ENCODE data around the gene PCYT1A. TPM values are rescaled to one million over a fixed set of nuclear protein-coding genes. Genes with fewer than 3 reads are reported as not detected.
"Not testable (repeated sequence)": the region's sequence is repeated elsewhere in the genome, so short reads cannot be mapped to it uniquely, and the experiment has no call there.

The PCYT1A gene
- polyA plus RNA-seq, 3 donors from 2014 or later: 19.4 to 38.3 (median 32.0) TPM

DNA sequence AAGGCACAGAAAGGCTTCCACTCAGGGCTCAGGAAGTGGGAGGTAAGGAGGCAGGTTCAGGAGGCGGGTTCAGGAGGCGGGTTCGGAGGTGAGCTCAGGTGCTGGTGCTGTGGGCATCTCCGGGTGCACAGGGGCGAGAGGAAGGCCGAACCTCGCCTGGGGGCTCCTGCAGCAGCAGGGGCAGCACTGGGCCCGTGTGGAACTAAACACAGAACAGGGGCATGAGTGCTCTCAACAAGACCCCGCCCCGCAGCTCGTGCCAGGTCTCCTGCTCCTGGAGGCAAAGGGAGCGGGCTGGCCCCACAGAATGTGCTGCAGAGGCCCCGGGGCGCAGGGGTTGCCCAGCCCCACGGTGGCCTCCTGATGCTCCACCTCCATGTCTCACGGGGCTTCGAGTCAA lies 90.0 kb downstream of the PCYT1A start:
- Mint-ChIP-seq H3K4me1 (peaks cover 2 to 3% of the 10 kb centered on the region in 2 donors), H3K36me3 (no peaks in the 10 kb centered on the region)
- DNase-seq: no peak

GRCh38 chr3:196195664-196196265 lies 91.8 kb downstream of the PCYT1A start:
- peaks cover 0 to 5% (median 0%) of the 10 kb centered on the region in 3 donors for H3K27me3 Mint-ChIP-seq (ENCODE audit: low read depth in 3 of 3)
- no peak for DNase-seq

More for the DNA sequence above, 90.0 kb downstream of the PCYT1A start:
- H3K27me3 Mint-ChIP-seq (ENCODE audit: low read depth in 3 of 3): peaks cover 0 to 5% (median 3%) of the 10 kb centered on the region in 3 donors
- no peaks in the 10 kb centered on the region for H3K9me3 Mint-ChIP-seq
- no peak overlapping the region for H3K4me3 Mint-ChIP-seq
- H3K27ac Mint-ChIP-seq: no peak overlapping the region

DNA sequence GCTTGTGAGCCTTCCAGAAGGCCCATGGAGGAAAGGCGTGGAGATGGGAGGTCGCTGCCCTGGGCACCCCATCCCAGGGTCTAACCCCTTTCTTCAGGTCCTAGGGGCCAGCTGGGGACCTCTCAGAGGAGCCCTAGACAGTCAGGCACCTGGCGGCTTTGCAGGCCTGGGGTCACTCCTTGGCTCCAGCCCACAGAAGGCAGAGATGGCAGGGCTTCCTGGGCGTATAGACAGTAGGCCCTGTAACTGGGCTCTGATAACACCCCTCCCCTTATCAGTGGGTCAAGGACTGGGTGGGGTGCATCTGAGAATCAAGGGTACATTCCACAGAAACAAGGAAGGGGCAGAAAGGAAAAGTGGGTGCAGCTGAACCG lies 93.0 kb downstream of the PCYT1A start:
- Mint-ChIP-seq H3K36me3 (no peaks in the 10 kb centered on the region), H3K27me3 (ENCODE audit: low read depth in 3 of 3) (peaks cover 0 to 5% (median 0%) of the 10 kb centered on the region in 3 donors), H3K9me3 (no peaks in the 10 kb centered on the region), H3K27ac (no peak overlapping the region), H3K4me3 (no peak overlapping the region), H3K4me1 (no peaks in the 10 kb centered on the region)
- DNase-seq: no peak

More at GRCh38 chr3:196195664-196196265, 91.8 kb downstream of the PCYT1A start:
- no peak overlapping the region for H3K4me3 Mint-ChIP-seq
- no peaks in the 10 kb centered on the region for H3K9me3 Mint-ChIP-seq
- H3K4me1 Mint-ChIP-seq: no peaks in the 10 kb centered on the region
- H3K36me3 Mint-ChIP-seq: no peaks in the 10 kb centered on the region
- H3K27ac Mint-ChIP-seq: no peak overlapping the region

DNA sequence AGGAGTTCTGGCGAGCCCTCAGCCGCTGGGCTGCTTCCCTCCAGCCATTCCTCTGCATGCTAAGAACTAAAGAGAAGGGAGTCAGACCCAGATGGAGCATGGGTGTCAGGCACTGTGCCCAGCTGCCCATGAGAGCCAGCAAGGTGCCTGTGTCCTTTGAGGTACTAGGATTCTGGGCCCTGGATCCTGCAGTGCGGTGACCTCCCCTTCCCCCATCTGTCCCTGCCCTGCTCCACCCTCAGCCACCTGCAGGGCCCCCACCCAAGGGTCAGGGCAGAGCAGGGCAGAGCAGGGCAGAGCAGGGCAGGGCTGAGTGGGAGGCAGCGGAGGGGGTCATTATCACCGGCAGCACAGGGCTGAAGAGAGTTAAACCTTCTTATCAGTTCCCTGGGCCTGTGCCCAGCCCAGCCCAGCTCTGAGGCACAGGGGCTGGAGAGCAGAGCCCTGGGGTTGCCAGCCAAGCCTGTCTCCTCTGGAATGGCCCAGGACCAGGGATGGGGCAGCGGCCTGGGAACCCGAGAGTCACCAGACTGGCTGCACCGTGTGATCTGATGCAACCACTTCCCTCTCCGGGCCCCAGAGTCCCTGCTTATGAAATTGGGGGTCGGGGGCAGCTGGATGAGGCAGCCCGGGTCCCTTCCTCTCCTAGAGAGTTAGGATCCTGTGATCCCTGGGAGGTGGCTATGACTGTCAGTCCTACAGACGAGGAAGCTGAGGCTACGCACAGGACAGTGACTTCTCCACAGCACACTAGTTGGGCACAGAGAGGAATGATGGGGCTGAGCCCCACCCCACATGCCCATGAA lies 93.6 kb downstream of the PCYT1A start:
- H3K9me3 Mint-ChIP-seq: no peaks in the 10 kb centered on the region
- H3K36me3 Mint-ChIP-seq: no peaks in the 10 kb centered on the region
- H3K4me1 Mint-ChIP-seq: no peaks in the 10 kb centered on the region
- no peak overlapping the region for H3K27ac Mint-ChIP-seq
- no peak overlapping the region for H3K4me3 Mint-ChIP-seq
- no peak for DNase-seq
- peaks cover 0 to 5% (median 0%) of the 10 kb centered on the region in 3 donors for H3K27me3 Mint-ChIP-seq (ENCODE audit: low read depth in 3 of 3)

GRCh38 chr3:196193133-196193735 lies 94.3 kb downstream of the PCYT1A start:
- no peak overlapping the region for H3K4me3 Mint-ChIP-seq

DNA sequence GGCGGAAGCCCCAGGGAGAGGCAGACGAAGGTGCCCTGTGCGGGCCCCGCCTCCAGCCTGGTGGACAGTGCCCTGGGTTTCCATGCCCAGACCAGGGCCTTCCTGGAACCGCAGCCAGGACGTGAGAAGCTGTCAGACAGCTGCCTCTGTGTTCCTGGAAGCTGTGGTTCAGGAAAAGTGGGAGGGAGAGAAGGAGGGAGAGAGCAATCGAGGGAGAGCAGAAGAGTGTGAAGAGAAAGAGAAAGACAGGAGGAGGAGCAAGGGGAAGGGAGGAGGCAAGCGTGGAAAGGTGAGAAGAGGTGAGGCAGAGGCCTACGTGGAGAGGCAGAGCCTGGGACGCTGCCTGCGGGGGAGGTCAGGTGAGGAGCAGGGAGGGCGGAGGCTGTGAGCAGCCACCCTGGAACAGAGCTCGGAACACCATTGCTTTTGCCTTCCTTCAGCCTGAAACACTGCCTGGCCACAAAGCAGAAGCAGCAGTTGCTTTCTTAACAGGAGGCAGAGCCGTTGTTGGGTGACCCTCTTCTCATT lies 94.9 kb downstream of the PCYT1A start:
- H3K27me3 Mint-ChIP-seq (ENCODE audit: low read depth in 3 of 3): peaks cover 0 to 5% (median 0%) of the 10 kb centered on the region in 3 donors
- no peak for DNase-seq
- no peaks in the 10 kb centered on the region for H3K4me1 Mint-ChIP-seq
- H3K27ac Mint-ChIP-seq: peak overlapping the region in 5 of 6 donors; percentile 17 to 68 (median 49)
- no peak overlapping the region for H3K4me3 Mint-ChIP-seq
- no peaks in the 10 kb centered on the region for H3K9me3 Mint-ChIP-seq
- H3K36me3 Mint-ChIP-seq: no peaks in the 10 kb centered on the region

More at GRCh38 chr3:196193133-196193735, 94.3 kb downstream of the PCYT1A start:
- Mint-ChIP-seq H3K27ac (peak overlapping the region in 1 of 6 donors; percentile 13), H3K4me1 (no peaks in the 10 kb centered on the region), H3K27me3 (ENCODE audit: low read depth in 3 of 3) (peaks cover 0 to 5% (median 0%) of the 10 kb centered on the region in 3 donors), H3K36me3 (no peaks in the 10 kb centered on the region), H3K9me3 (no peaks in the 10 kb centered on the region)
- DNase-seq: no peak

DNA sequence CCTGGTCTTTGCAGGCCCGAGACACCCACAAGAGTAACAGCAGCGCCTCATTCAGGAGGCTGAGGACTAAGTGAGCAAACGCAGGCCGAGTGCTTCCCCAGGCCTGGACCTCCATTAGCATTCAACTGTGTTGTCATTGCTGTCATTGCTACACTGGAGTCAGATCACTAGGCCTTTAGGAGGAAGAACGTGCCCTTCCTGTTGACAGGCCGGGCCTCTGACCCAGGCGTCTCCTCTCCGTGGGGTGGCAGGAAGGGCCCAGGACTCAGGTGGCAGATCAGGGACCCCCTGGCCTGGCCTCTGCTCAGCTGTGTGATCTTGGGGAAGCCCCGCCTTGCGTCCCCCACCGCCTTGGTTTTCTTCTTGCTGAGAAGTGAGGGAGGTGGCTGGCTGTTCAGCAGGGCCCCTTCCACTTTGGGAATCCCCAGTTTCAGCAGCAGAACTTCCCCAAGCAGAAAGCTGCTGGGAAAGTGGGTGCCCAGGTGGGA lies 95.4 kb downstream of the PCYT1A start:
- Mint-ChIP-seq H3K36me3 (no peaks in the 10 kb centered on the region), H3K9me3 (no peaks in the 10 kb centered on the region), H3K27ac (peak overlapping the region in 5 of 6 donors; percentile 17 to 68 (median 45)), H3K4me3 (peak overlapping the region in 1 of 5 donors; percentile 25), H3K4me1 (peaks cover 0 to 2% of the 10 kb centered on the region in 2 donors), H3K27me3 (ENCODE audit: low read depth in 3 of 3) (peaks cover 0 to 5% (median under 1%) of the 10 kb centered on the region in 3 donors)
- DNase-seq: peak in 2 of 3 donors; percentile 11 to 25

DNA sequence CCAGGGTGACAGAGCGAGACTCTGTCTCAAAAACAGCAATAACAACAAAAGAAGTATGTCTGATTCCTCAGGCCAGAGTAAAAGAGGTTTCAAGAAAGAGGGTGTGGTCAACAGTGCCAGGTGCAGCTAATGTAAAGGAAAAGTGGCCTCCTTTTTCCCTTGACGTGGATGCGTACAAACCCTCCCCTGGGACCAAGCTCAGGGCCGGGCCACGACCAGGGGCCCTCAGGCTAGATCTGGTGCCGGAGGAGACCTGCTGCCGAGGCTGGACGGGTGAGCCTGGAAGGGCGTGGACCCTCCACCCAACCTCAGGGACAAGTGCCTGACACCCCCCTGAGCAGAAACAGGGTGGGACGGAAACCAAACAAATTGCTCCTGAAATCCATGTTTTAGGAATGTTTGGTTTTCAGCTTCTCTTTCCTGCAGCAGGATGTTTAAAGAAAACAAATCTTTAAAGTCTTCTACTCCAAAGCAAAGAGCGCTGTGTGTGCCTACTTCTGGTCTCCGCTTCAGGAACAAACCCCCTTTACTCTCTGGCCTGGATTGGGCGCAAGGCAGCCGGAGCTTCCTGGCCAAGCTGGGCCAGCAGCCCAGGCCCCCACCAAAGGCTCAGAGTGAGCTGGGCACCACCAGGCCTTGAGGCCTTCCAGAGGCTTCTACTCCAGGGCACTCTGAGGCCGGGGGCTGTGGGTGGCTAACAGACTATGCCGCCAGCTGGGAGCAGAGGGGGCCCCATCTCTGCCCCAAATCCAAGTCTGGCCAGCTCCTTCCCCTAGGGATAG lies 97.8 kb downstream of the PCYT1A start:
- no peak overlapping the region for H3K27ac Mint-ChIP-seq
- H3K27me3 Mint-ChIP-seq (ENCODE audit: low read depth in 3 of 3): peaks cover 0 to 3% (median 2%) of the 10 kb centered on the region in 3 donors
- no peaks in the 10 kb centered on the region for H3K9me3 Mint-ChIP-seq
- peaks cover 0 to 6% of the 10 kb centered on the region in 2 donors for H3K4me1 Mint-ChIP-seq
- no peak overlapping the region for H3K4me3 Mint-ChIP-seq
- H3K36me3 Mint-ChIP-seq: no peaks in the 10 kb centered on the region
- DNase-seq: no peak

DNA sequence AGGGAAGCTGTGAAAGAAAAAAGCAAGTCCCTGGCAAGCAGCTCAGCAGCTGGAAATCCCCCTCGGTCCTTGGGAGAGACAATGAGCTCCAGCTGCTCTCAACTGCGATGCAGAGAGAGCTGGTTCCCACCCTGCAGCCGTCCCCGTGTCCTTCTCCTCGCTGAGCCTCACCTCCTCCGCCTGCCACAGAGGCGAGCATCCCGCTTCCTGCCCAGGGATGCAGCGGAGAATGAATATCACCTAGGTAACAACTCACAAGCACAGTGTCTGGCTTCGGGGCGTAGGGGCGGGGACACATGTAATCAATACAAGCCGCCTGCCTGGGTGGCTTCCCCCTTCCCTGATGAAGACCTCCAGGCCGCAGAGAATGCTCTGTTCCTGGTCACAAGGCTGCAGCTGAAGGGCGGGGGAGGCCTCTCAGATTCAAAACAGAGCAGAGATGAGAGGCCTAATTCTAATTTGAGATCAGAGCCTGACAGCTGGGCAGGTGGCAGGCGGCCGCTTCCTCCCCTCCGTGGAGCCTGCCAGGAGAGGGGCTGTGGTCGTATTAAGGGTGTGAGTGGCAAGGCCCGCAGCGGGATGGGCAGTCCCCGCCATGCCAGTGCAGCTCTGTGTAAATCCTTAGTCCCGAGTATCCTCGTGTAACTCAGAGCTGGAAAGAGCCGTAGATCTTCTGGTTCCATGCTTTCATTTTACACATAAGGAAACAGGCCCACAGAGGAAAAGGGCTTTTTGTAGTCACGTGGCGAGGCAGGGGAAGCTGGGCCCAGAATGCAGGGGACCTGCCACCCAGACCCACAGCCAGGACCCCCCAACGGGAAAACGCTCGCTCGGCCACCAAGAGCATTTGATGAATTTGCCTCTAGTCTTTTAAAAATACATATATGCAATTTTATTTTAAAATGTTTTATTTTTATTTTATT lies 100.6 kb downstream of the PCYT1A start:
- Mint-ChIP-seq H3K9me3 (no peaks in the 10 kb centered on the region), H3K27me3 (ENCODE audit: low read depth in 3 of 3) (peaks cover 0 to 2% (median 2%) of the 10 kb centered on the region in 3 donors), H3K27ac (peak overlapping the region in 4 of 6 donors; percentile 23 to 80 (median 58)), H3K4me3 (peak overlapping the region in 2 of 5 donors; percentile 56 to 57), H3K4me1 (peaks cover 4 to 10% of the 10 kb centered on the region in 2 donors), H3K36me3 (no peaks in the 10 kb centered on the region)
- DNase-seq: peak in 2 of 3 donors; percentile 8 to 21

GRCh38 chr3:196184881-196185280 lies 102.6 kb downstream of the PCYT1A start:
- peaks cover 11 to 18% of the 10 kb centered on the region in 2 donors for H3K4me1 Mint-ChIP-seq

GRCh38 chr3:196184169-196184432 lies 103.4 kb downstream of the PCYT1A start:
- DNase-seq; H3K36me3 Mint-ChIP-seq; H3K27ac Mint-ChIP-seq; H3K9me3 Mint-ChIP-seq; H3K4me3 Mint-ChIP-seq; H3K27me3 Mint-ChIP-seq (ENCODE audit: low read depth in 3 of 3): not testable (repeated sequence)
- peaks cover 19 to 25% of the 10 kb centered on the region in 2 donors for H3K4me1 Mint-ChIP-seq

More at GRCh38 chr3:196184881-196185280, 102.6 kb downstream of the PCYT1A start:
- H3K27ac Mint-ChIP-seq: no peak overlapping the region
- peaks cover 0 to 2% (median 2%) of the 10 kb centered on the region in 3 donors for H3K27me3 Mint-ChIP-seq (ENCODE audit: low read depth in 3 of 3)
- no peaks in the 10 kb centered on the region for H3K36me3 Mint-ChIP-seq
- no peak for DNase-seq
- no peaks in the 10 kb centered on the region for H3K9me3 Mint-ChIP-seq
- no peak overlapping the region for H3K4me3 Mint-ChIP-seq

DNA sequence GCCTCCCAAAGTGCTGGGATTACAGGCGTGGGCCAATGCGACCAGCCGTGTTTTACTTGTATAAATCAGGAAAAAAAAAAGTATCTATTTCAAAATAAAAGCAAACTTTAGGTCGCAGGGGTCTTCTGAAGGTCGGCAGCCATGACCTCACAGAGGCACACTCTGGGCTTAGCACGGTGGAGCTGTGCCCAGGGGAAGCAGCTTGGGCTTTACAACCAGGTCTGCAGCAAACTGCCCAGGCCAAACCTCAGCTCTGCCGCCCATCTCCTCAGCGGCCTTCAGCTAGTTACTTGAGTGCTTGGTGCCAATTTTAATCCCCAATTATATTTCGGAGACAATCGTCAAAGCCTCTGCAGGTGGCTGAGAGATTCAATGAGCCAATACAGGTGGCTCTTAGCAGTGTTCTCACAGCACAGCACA lies 106.4 kb downstream of the PCYT1A start:
- no peaks in the 10 kb centered on the region for H3K9me3 Mint-ChIP-seq
- no peak overlapping the region for H3K4me3 Mint-ChIP-seq
- peak overlapping the region in 2 of 6 donors; percentile 10 to 81 for H3K27ac Mint-ChIP-seq
- peaks cover 21% of the 10 kb centered on the region in 2 donors for H3K4me1 Mint-ChIP-seq
- no peaks in the 10 kb centered on the region for H3K36me3 Mint-ChIP-seq
- peaks cover 0 to 2% (median 2%) of the 10 kb centered on the region in 3 donors for H3K27me3 Mint-ChIP-seq (ENCODE audit: low read depth in 3 of 3)
- no peak for DNase-seq

Data from immature natural killer cell (primary cell).